OCI-LY7 (cell line): ENCODE measurements around the gene JAM2. TPM values are rescaled to one million over a fixed set of nuclear protein-coding genes. Genes with fewer than 3 reads are reported as not detected.

ENCODE experiments used
- BruUV-seq: library from RNA; stranded (reverse); fragments of 400-500 nt; replicated peaks from 2 replicates; lab custom pipeline; 2021; lab: Mats Ljungman, UMichigan
- CTCF ChIA-PET: fragments of 300-600 bp; sonication (Branson Sonifier 250); formaldehyde crosslinking; loops from one replicate; lab custom pipeline; 2022; ENCODE audit warnings: antibody characterized with exemption; ENCODE audit not compliant: unreplicated experiment; lab: Charles Lee
- POLR2A ChIA-PET: fragments of 300-600 bp; sonication (Branson Sonifier 250); formaldehyde crosslinking; loops from one replicate; lab custom pipeline; 2022; ENCODE audit warnings: antibody characterized with exemption; lab: Charles Lee
- DNase-seq: peaks from one replicate; pipeline ENCODE4 v3.0.0-alpha.2; 2015; ENCODE audit warnings: low spot score
- H2AFZ ChIP-seq: fragments of 200-600 bp; sonication (generic), shearing (Covaris generic); 2 replicates; pipeline ENCODE4 v1.6.1; 2014; ENCODE audit warnings: mild to moderate bottlenecking, antibody characterized with exemption, low read length, moderate library complexity
- H3K27ac ChIP-seq: fragments of 200-600 bp; sonication (generic); 2 replicates; pipeline ENCODE4 v1.5.1; 2014; ENCODE audit warnings: mixed run types, low read depth, mild to moderate bottlenecking, moderate library complexity, low read length, inconsistent platforms; ENCODE audit not compliant: poor library complexity, severe bottlenecking
- H3K36me3 ChIP-seq: fragments of 200-600 bp; sonication (generic); 2 replicates; pipeline ENCODE4 v1.6.1; 2014; ENCODE audit warnings: mild to moderate bottlenecking, antibody characterized with exemption, low read length, moderate library complexity, mixed read lengths; ENCODE audit not compliant: insufficient read depth
- H3K4me1 ChIP-seq: fragments of 200-600 bp; sonication (generic); 2 replicates; pipeline ENCODE4 v1.5.1; 2014; ENCODE audit warnings: mild to moderate bottlenecking, low read length; ENCODE audit not compliant: insufficient read depth, poor library complexity, severe bottlenecking
- H3K4me2 ChIP-seq: fragments of 200-600 bp; sonication (generic); 2 replicates; pipeline ENCODE4 v1.6.1; 2014; ENCODE audit warnings: mild to moderate bottlenecking, low read length
- H3K4me3 ChIP-seq: fragments of 200-600 bp; sonication (generic); 2 replicates; pipeline ENCODE4 v1.5.1; 2014; ENCODE audit warnings: mild to moderate bottlenecking, low read depth, low read length; ENCODE audit not compliant: poor library complexity, severe bottlenecking
- H3K79me2 ChIP-seq: fragments of 200-600 bp; sonication (generic); 2 replicates; pipeline ENCODE4 v1.6.1; 2016; ENCODE audit warnings: low read depth, mild to moderate bottlenecking, low read length, moderate library complexity, mixed read lengths; ENCODE audit not compliant: insufficient read depth
- H3K9me2 ChIP-seq: fragments of 200-600 bp; sonication (generic); 2 replicates; pipeline ENCODE4 v1.6.1; 2016; ENCODE audit warnings: mild to moderate bottlenecking, low read length, mixed read lengths; ENCODE audit not compliant: insufficient read depth
- H3K9me3 ChIP-seq: fragments of 200-600 bp; sonication (generic); 2 replicates; pipeline ENCODE4 v1.6.1; 2014; ENCODE audit warnings: mild to moderate bottlenecking, mixed run types, low read length, mixed read lengths
- H4K20me1 ChIP-seq: fragments of 200-600 bp; sonication (generic); 2 replicates; pipeline ENCODE4 v1.6.1; 2014; ENCODE audit warnings: mild to moderate bottlenecking, antibody characterized with exemption, low read length, moderate library complexity, mixed read lengths; ENCODE audit not compliant: insufficient read depth
- EZH2phosphoT487 ChIP-seq: fragments of 200-600 bp; sonication (generic); IDR thresholded peaks from 2 replicates; pipeline ENCODE4 v1.6.1; 2018; ENCODE audit warnings: low read depth, borderline replicate concordance, mild to moderate bottlenecking, mixed run types, antibody characterized with exemption, low read length, moderate library complexity, mixed read lengths
- intact Hi-C: fragments of 100-400 bp; cut with micrococcal nuclease; formaldehyde crosslinking; loops from one replicate; pipeline ENCODE4 v1.10.0; 2022; ENCODE audit not compliant: unreplicated experiment
- total RNA-seq, 2 experiments: library from RNA; depleted of rRNA in 1 of 2; stranded (reverse); fragments of >200 nt in 1 of 2; shearing (Covaris generic) in 1 of 2; gene quantifications; 2 replicates each; pipeline ENCODE4 v1.2.3, GENCODE V29; 2014 to 2022
- TF ChIP-seq, protein P1 (sequence below): fragments of 200-600 bp; sonication (generic); conservative IDR thresholded peaks from 2 replicates; pipeline ENCODE4 v1.5.1; 2014; ENCODE audit warnings: mild to moderate bottlenecking, antibody characterized with exemption, low read length, moderate library complexity, mixed read lengths

JAM2 gene
- total RNA-seq, 2 experiments from 2014 or later: 1.2 to 1.4 TPM

DNA sequence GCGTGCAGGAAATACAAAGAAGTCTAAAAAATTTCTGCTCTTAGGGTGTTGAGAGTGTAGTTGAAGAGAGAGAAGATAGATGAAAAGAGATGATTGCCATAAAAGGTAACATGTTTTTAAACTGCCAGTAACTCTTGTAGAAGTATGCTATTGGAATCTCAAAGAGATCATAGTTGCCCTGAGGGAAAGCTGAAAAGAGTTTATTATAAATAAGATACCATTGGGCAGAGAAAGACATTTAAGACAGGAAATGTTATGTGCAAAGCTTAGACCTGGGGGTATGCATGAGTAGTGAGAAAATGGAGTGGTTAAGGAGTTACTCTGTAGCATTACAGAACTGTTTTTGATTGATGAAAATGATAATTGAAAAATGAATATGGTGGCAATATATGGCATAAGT is 113.4 kb downstream of the JAM2 start:
- H3K4me1 ChIP-seq: no peaks in the 10 kb centered on the region
- ChIA-PET CTCF (no interaction called here), POLR2A (interaction anchor here (0.5 to 1.4 kb wide), 4 partner anchors 9 to 229 kb away, joined by 3 to 7 read pairs (median 6); no protein-coding TSS in a partner anchor)
- H3K36me3 ChIP-seq: peaks cover 95% of the 10 kb centered on the region
- intact Hi-C loops: no loop called here
- no peak for DNase-seq
- H4K20me1 ChIP-seq: no peaks in the 10 kb centered on the region
- no peak for TF ChIP-seq EZH2phosphoT487
- TF ChIP-seq, protein P1, sequence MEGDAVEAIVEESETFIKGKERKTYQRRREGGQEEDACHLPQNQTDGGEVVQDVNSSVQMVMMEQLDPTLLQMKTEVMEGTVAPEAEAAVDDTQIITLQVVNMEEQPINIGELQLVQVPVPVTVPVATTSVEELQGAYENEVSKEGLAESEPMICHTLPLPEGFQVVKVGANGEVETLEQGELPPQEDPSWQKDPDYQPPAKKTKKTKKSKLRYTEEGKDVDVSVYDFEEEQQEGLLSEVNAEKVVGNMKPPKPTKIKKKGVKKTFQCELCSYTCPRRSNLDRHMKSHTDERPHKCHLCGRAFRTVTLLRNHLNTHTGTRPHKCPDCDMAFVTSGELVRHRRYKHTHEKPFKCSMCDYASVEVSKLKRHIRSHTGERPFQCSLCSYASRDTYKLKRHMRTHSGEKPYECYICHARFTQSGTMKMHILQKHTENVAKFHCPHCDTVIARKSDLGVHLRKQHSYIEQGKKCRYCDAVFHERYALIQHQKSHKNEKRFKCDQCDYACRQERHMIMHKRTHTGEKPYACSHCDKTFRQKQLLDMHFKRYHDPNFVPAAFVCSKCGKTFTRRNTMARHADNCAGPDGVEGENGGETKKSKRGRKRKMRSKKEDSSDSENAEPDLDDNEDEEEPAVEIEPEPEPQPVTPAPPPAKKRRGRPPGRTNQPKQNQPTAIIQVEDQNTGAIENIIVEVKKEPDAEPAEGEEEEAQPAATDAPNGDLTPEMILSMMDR: no peak
- H3K27ac ChIP-seq: no peak overlapping the region
- H3K9me2 ChIP-seq: no peaks in the 10 kb centered on the region
- BruUV-seq: no TSS peak
- no peak overlapping the region for H3K4me2 ChIP-seq
- H3K79me2 ChIP-seq: no peaks in the 10 kb centered on the region; the same call in 1 of the 2 replicates
- no peak overlapping the region for H3K4me3 ChIP-seq
- H3K9me3 ChIP-seq: no peaks in the 10 kb centered on the region
- H2AFZ ChIP-seq: no peak overlapping the region

DNA sequence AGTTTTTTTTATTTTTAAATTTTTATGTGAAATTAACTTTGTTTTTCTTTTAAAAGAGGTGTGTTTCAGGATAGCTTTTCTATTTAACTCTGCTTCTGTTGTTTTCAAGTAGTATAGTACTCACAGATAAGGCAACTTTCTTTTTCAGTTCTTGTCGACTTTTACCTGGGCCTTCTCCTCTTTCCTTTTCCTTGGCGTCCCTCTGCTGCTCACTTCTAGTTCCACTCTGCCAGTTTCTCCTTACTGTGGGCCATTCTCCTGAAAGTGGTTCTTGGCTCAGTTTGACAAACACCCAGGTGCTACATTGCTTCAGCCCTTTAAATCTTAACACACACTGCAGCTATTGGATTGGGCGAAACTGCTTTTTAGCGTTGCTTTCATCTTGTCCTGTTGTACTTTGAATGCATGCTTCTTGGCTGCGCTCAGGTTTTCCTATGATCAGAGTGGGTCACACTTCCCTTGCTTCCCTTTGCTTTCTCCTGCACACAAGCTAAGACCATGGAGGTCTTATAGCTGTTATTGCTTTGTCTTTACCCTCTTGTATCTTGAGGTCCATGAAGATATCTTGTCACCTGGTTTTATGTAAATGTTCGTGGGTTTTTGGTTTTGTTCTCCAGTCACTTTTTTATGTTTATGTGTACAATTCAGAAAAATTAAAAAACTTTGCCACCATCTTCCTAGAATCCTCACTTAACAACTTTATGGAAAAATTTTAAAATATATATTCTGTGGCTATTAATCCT is 117.3 kb downstream of the JAM2 start:
- CTCF ChIA-PET: no interaction called here
- H2AFZ ChIP-seq: no peak overlapping the region
- H3K27ac ChIP-seq: no peak overlapping the region
- H3K9me2 ChIP-seq: no peaks in the 10 kb centered on the region
- H3K79me2 ChIP-seq: no peaks in the 10 kb centered on the region; the same call in 1 of the 2 replicates
- H3K36me3 ChIP-seq: peaks cover 99% of the 10 kb centered on the region
- no peak overlapping the region for H3K4me2 ChIP-seq
- no peak for TF ChIP-seq EZH2phosphoT487
- TF ChIP-seq, protein P1: no peak
- H3K4me1 ChIP-seq: no peaks in the 10 kb centered on the region
- no TSS peak for BruUV-seq
- no peaks in the 10 kb centered on the region for H3K9me3 ChIP-seq
- no peak for DNase-seq
- POLR2A ChIA-PET: no interaction called here
- no peaks in the 10 kb centered on the region for H4K20me1 ChIP-seq
- no peak overlapping the region for H3K4me3 ChIP-seq
- intact Hi-C loops: no loop called here

DNA sequence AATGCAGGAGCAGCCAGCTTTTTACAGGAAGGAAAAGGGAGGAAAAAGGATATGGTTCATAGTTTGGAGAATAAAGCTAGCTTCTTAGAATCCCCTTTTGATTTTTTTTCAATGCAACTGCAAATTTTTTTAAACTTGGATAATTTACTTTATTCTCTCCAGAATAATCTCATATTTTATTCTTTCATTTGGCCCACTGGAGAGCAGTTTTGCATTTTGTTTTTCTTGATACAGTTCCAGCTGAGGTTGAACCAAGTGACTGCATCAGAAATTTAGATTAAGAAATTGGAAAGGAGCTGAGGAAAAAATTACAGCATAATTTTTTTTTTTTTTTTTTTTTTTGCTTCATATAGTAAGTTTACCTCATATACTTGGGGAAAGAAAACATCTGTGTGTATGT is 118.5 kb downstream of the JAM2 start:
- no peak for DNase-seq
- intact Hi-C loops: no loop called here
- no peaks in the 10 kb centered on the region for H3K4me1 ChIP-seq
- H4K20me1 ChIP-seq: no peaks in the 10 kb centered on the region
- no peak for TF ChIP-seq EZH2phosphoT487
- TF ChIP-seq, protein P1: no peak
- H3K9me2 ChIP-seq: no peaks in the 10 kb centered on the region
- no peaks in the 10 kb centered on the region; the same call in 1 of the 2 replicates for H3K79me2 ChIP-seq
- no peaks in the 10 kb centered on the region for H3K9me3 ChIP-seq
- CTCF ChIA-PET: no interaction called here
- no peak overlapping the region for H2AFZ ChIP-seq
- no peak overlapping the region for H3K4me2 ChIP-seq
- peaks cover 99% of the 10 kb centered on the region for H3K36me3 ChIP-seq
- no peak overlapping the region for H3K4me3 ChIP-seq
- POLR2A ChIA-PET: interaction anchor here (0.5 to 1.8 kb wide), 14 partner anchors 9 to 740 kb away, joined by 3 to 15 read pairs (median 5); no protein-coding TSS in a partner anchor
- no peak overlapping the region for H3K27ac ChIP-seq
- no TSS peak for BruUV-seq
